ENCODE measurements around the gene CDK7.

DNA sequence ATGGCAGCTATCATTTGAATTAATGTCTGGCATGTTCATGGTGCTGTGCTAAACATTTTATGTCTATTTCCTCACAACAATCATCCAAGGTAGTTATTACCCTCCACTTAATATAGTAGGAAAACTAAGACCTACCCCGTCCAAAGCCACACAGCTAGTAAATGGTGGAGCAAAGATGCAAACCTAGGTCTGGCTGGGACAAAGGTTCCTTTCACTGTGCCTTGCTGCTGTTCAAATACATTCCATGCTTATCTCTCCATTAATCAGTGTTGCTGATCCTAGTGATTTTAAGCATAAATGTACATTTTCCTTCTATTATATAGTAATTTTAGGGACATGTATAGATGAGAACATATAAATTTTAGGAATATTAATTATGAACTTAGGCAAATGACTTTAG is 59.2 kb downstream of the CDK7 start:
- TF ChIP-seq, protein P1, sequence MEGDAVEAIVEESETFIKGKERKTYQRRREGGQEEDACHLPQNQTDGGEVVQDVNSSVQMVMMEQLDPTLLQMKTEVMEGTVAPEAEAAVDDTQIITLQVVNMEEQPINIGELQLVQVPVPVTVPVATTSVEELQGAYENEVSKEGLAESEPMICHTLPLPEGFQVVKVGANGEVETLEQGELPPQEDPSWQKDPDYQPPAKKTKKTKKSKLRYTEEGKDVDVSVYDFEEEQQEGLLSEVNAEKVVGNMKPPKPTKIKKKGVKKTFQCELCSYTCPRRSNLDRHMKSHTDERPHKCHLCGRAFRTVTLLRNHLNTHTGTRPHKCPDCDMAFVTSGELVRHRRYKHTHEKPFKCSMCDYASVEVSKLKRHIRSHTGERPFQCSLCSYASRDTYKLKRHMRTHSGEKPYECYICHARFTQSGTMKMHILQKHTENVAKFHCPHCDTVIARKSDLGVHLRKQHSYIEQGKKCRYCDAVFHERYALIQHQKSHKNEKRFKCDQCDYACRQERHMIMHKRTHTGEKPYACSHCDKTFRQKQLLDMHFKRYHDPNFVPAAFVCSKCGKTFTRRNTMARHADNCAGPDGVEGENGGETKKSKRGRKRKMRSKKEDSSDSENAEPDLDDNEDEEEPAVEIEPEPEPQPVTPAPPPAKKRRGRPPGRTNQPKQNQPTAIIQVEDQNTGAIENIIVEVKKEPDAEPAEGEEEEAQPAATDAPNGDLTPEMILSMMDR (IDR thresholded peaks at IDR 0.05), result no peak
- TF ChIP-seq POLR2A (IDR thresholded peaks at IDR 0.05), result no peak
